K562 (cell line): ENCODE measurements around the gene NIPAL1. TPM values are rescaled to one million over a fixed set of nuclear protein-coding genes. Genes with fewer than 3 reads are reported as not detected.

Experiments used
- ATAC-seq: fragments of 200-7000 bp; cut with Tn5 transposase; 3 replicates; pipeline ENCODE4 v1.9.1; 2020; ENCODE audit warnings: moderate library complexity
- BruUV-seq: library from RNA; stranded (reverse); fragments of 400-500 nt; replicated peaks from 2 replicates; lab custom pipeline; 2021; lab: Mats Ljungman, UMichigan
- CTCF ChIA-PET: fragments of 300-600 bp; formaldehyde crosslinking; extraction: SDS; loops from one replicate; lab custom pipeline; 2021; ENCODE audit warnings: low intra/inter-chr PET ratio; lab: Yijun Ruan, JAX
- POLR2A ChIA-PET: fragments of 300-600, 350-650 bp; sonication (Branson Sonifier 250); formaldehyde crosslinking; extraction: SDS; loops from one replicate; lab custom pipeline; 2021; ENCODE audit warnings: antibody characterized with exemption, inconsistent platforms; lab: Yijun Ruan, JAX
- DNase-seq, 4 experiments: peaks; one replicate each; pipeline versions ENCODE4 v3.0.0 to v3.0.0-alpha.2; 2011 to 2018; ENCODE audit warnings: low spot score in 3 of 4, mixed read lengths in 3 of 4; ENCODE audit errors: extremely low read depth in 1 of 4
- FAIRE-seq: peaks from 2 replicates; lab custom pipeline; 2011; peaks lifted over from hg19 to GRCh38; lab: Jason Lieb, UNC
- H2AFZ ChIP-seq: 2 replicates; pipeline ENCODE4 v1.6.0; 2011; ENCODE audit warnings: low read depth, low read length, control low read depth, inconsistent platforms
- H3K27ac ChIP-seq: fragments of 200-600 bp; 3 replicates; pipeline ENCODE4 v1.8.0; 2011; ENCODE audit warnings: low read depth, mild to moderate bottlenecking, control low read depth, inconsistent platforms, low read length, moderate library complexity, mixed read lengths; ENCODE audit errors: extremely low read depth
- H3K27me3 ChIP-seq, 2 experiments: fragments of 300-600 bp in 1 of 2; 2 replicates in 1 of 2; 3 replicates in 1 of 2; pipeline versions ENCODE4 v1.6.0 to v1.8.0; 2011; ENCODE audit warnings: inconsistent platforms in 2 of 2, low read length in 2 of 2, mild to moderate bottlenecking in 1 of 2, mixed read lengths in 1 of 2, moderate library complexity in 1 of 2; ENCODE audit not compliant: control insufficient read depth in 2 of 2, insufficient read depth in 2 of 2
- H3K36me3 ChIP-seq: fragments of 300-600 bp; 3 replicates; pipeline ENCODE4 v1.8.0; 2011; ENCODE audit warnings: mild to moderate bottlenecking, low read length, inconsistent platforms; ENCODE audit not compliant: control insufficient read depth, insufficient read depth
- H3K4me1 ChIP-seq, 2 experiments: fragments of 200-600 bp in 1 of 2; replicated peaks in 1 of 2; 2 replicates in 1 of 2; 3 replicates in 1 of 2; pipeline versions ENCODE4 v1.5.1 to v1.8.0; 2011; ENCODE audit warnings: inconsistent platforms in 2 of 2, low read length in 2 of 2, mild to moderate bottlenecking in 1 of 2, mixed read lengths in 1 of 2, moderate library complexity in 1 of 2; ENCODE audit not compliant: control insufficient read depth in 2 of 2, insufficient read depth in 2 of 2
- H3K4me2 ChIP-seq: 2 replicates; pipeline ENCODE4 v1.6.1; 2011; ENCODE audit warnings: low read length, control low read depth, inconsistent platforms, mixed read lengths; ENCODE audit not compliant: insufficient read depth
- H3K4me3 ChIP-seq: fragments of 200-600 bp; sonication (generic), shearing (Covaris generic); 2 replicates; pipeline ENCODE4 v1.5.1; 2016; ENCODE audit warnings: control low read depth, inconsistent platforms
- H3K79me2 ChIP-seq: fragments of 200-600 bp; 3 replicates; pipeline ENCODE4 v1.8.0; 2011; ENCODE audit warnings: low read length, inconsistent platforms; ENCODE audit not compliant: control insufficient read depth, insufficient read depth
- H3K9ac ChIP-seq, 2 experiments: 2 replicates each; pipeline versions ENCODE4 v1.6.0 to v1.6.1; 2011; ENCODE audit warnings: low read depth in 2 of 2, low read length in 2 of 2, control low read depth in 1 of 2, inconsistent platforms in 1 of 2, mild to moderate bottlenecking in 1 of 2, mixed read lengths in 1 of 2; ENCODE audit not compliant: insufficient read depth in 1 of 2
- H3K9me1 ChIP-seq: one replicate; pipeline ENCODE4 v1.6.0; 2011; ENCODE audit warnings: inconsistent platforms, mild to moderate bottlenecking, low read length, moderate library complexity; ENCODE audit not compliant: control insufficient read depth, insufficient read depth
- H3K9me3 ChIP-seq: replicated peaks from 2 replicates; pipeline ENCODE4 v1.5.1; 2011; ENCODE audit warnings: low read depth, low read length, inconsistent platforms; ENCODE audit not compliant: control insufficient read depth, insufficient read depth
- H4K20me1 ChIP-seq: replicated peaks from 2 replicates; pipeline ENCODE4 v1.6.1; 2011; ENCODE audit warnings: low read length, inconsistent platforms, mixed read lengths; ENCODE audit not compliant: control insufficient read depth, insufficient read depth
- E4F1 ChIP-seq: fragments of 250-450 bp; sonication (Bioruptor Pico); IDR thresholded peaks from 2 replicates; pipeline ENCODE4 v1.5.0; 2021; ENCODE audit warnings: mild to moderate bottlenecking, borderline replicate concordance
- ELF1 ChIP-seq: fragments of 200-800 bp; sonication (Bioruptor generic); IDR thresholded peaks from 2 replicates; pipeline ENCODE4 v1.6.1; 2016; ENCODE audit warnings: missing genetic modification characterization, missing compliant biosample characterization
- FOXJ3 ChIP-seq: sonication (generic); formaldehyde crosslinking; IDR thresholded peaks from 2 replicates; pipeline ENCODE4 v1.4.0; 2020; ENCODE audit warnings: mild to moderate bottlenecking, missing genetic modification reagents
- GTF2A2 ChIP-seq: IDR thresholded peaks from 2 replicates; pipeline ENCODE4 v1.6.1; 2016; ENCODE audit warnings: mild to moderate bottlenecking, missing genetic modification characterization, missing compliant biosample characterization
- HMBOX1 ChIP-seq: sonication (generic); IDR thresholded peaks from 2 replicates; pipeline ENCODE4 v1.6.1; 2016
- LEF1 ChIP-seq: fragments of 450-650 bp; IDR thresholded peaks from 2 replicates; pipeline ENCODE4 v1.6.1; 2016; ENCODE audit warnings: mild to moderate bottlenecking
- NCOA1 ChIP-seq: fragments of 450-650 bp; IDR thresholded peaks from 2 replicates; pipeline ENCODE4 v1.6.1; 2016; ENCODE audit warnings: low read depth
- POU5F1 ChIP-seq: fragments of 150-350 bp; IDR thresholded peaks from 2 replicates; pipeline ENCODE4 v1.6.1; 2014; ENCODE audit warnings: borderline replicate concordance, low read length, low read depth, mild to moderate bottlenecking; ENCODE audit not compliant: partially characterized antibody
- SIN3B ChIP-seq: fragments of 450-650 bp; IDR thresholded peaks from 2 replicates; pipeline ENCODE4 v1.6.1; 2017; ENCODE audit warnings: low read depth, mild to moderate bottlenecking, moderate library complexity
- SPI1 ChIP-seq: IDR thresholded peaks from 2 replicates; pipeline ENCODE4 v1.6.1; 2011; ENCODE audit warnings: low read depth, low read length, control low read depth, borderline replicate concordance
- TSC22D4 ChIP-seq: fragments of 450-650 bp; IDR thresholded peaks from 2 replicates; pipeline ENCODE4 v1.6.1; 2016; ENCODE audit warnings: missing genetic modification characterization, missing biosample characterization, control low read depth
- ZNF79 ChIP-seq: fragments of 250-450 bp; sonication (Bioruptor Pico); IDR thresholded peaks from 2 replicates; pipeline ENCODE4 v1.4.0; 2020; ENCODE audit warnings: low read depth, mild to moderate bottlenecking, moderate library complexity
- WGBS: fragments of 100-300 bp; shearing (Covaris generic); methylation state at CpG from one replicate; pipeline ENCODE4 v1.1.6; 2016; ENCODE audit warnings: low coverage, mixed read lengths; ENCODE audit not compliant: insufficient coverage; ENCODE audit errors: missing lambda C conversion rate; 5-methylcytosine and 5-hydroxymethylcytosine counted together
- in situ Hi-C: fragments of 300-500 bp; cut with MboI; formaldehyde crosslinking; loops from 4 replicates; pipeline ENCODE4 v1.15.0; 2018; ENCODE audit warnings: inconsistent platforms, mixed read lengths
- intact Hi-C: fragments of 100-400 bp; cut with micrococcal nuclease; formaldehyde crosslinking; loops from 2 replicates; pipeline ENCODE4 v1.14.2; 2022
- polyA plus RNA-seq, 8 experiments: library from polyadenylated mRNA; depleted of rRNA in 4 of 8; stranded (reverse) in 5 of 8; unstranded in 3 of 8; fragments of >200 nt; fragmentation: Nextera tagmentation in 2 of 8; fragmentation: Illumina TruSeq in 1 of 8; extraction: Ambion mirVana in 2 of 8; extraction: Trizol in 1 of 8; gene quantifications; 2 replicates each; pipeline versions ENCODE4 v1.2.1 to v1.2.3, GENCODE V29; 2011 to 2014; ENCODE audit warnings: inconsistent platforms in 1 of 8, missing spikeins in 1 of 8
- total RNA-seq, 7 experiments: library from RNA; depleted of rRNA in 6 of 7; stranded (reverse); fragments of >200 nt in 6 of 7; fragmentation: Illumina TruSeq in 2 of 7; extraction: Trizol in 2 of 7; gene quantifications; 2 replicates each; pipeline versions ENCODE4 v1.2.1 to v1.2.3, GENCODE V29; 2011 to 2021; ENCODE audit warnings: low replicate concordance in 1 of 7

Gene NIPAL1
- total and polyA plus RNA-seq, 9 of the 15 experiments (the other 6 are each of a cell fraction or from before 2014, with no cell fraction given): 0.03 to 0.43 (median 0.25) TPM

GRCh38 chr4:48047421-48047844, 30.9 kb downstream of the NIPAL1 start:
- TF ChIP-seq LEF1 (no peak), ELF1 (tag) (0 out of 2 replicates have a peak, but pooled peaks have one; percentile 31), SIN3B (no peak), SPI1 (peak; percentile 84)
- no peaks in the 10 kb centered on the region for H3K9me1 ChIP-seq
- DNase-seq: no peak
- in situ Hi-C loops: no loop called here
- no peak overlapping the region for H3K4me3 ChIP-seq
- H3K4me2 ChIP-seq: no peak overlapping the region
- intact Hi-C loops: no loop called here
- H3K79me2 ChIP-seq: no peaks in the 10 kb centered on the region
- H3K4me1 ChIP-seq: no peaks in the 10 kb centered on the region
- H3K36me3 ChIP-seq: no peaks in the 10 kb centered on the region
- H2AFZ ChIP-seq: 0 out of 2 replicates have a peak overlapping the region, but pooled peaks have one; percentile 44
- WGBS: 2% methylated on average over 3 of the region's 3 CpGs
- H3K27me3 ChIP-seq: peaks cover 14 to 16% of the 10 kb centered on the region in 2 experiments
- peak; percentile 58; the same call in 2 of the 3 replicates for ATAC-seq
- no peak overlapping the region for H3K9ac ChIP-seq
- ChIA-PET POLR2A (interaction anchor here (0.8 to 1.4 kb wide), 3 partner anchors 9 to 29 kb away, joined by 3 read pairs; no protein-coding TSS in a partner anchor), CTCF (no interaction called here)
- H4K20me1 ChIP-seq: no peaks in the 10 kb centered on the region
- H3K9me3 ChIP-seq: no peaks in the 10 kb centered on the region
- no TSS peak for BruUV-seq
- H3K27ac ChIP-seq: no peak overlapping the region
- FAIRE-seq: no peak

- H2AFZ ChIP-seq: no peak overlapping the region
- H3K4me3 ChIP-seq: no peak overlapping the region
- FAIRE-seq (no peak), ATAC-seq (no peak), DNase-seq (no peak)
- no peaks in the 10 kb centered on the region for H3K36me3 ChIP-seq
- H3K4me1 ChIP-seq: no peaks in the 10 kb centered on the region
- CTCF ChIA-PET: no interaction called here
- no peaks in the 10 kb centered on the region for H3K9me3 ChIP-seq
- H3K79me2 ChIP-seq: no peaks in the 10 kb centered on the region
- no peaks in the 10 kb centered on the region for H4K20me1 ChIP-seq
- intact Hi-C loops: no loop called here
- H3K27ac ChIP-seq: no peak overlapping the region
- in situ Hi-C loops: no loop called here
- no peak overlapping the region for H3K9ac ChIP-seq
- peaks cover 14 to 15% of the 10 kb centered on the region in 2 experiments for H3K27me3 ChIP-seq
- no peaks in the 10 kb centered on the region for H3K9me1 ChIP-seq
- no TSS peak for BruUV-seq
- 0% methylated on average over 1 of the region's 1 CpG for WGBS
- H3K4me2 ChIP-seq: no peak overlapping the region
- POLR2A ChIA-PET: interaction anchor here (1.4 kb wide), 1 partner anchor 29 kb away, joined by 3 read pairs; no protein-coding TSS in a partner anchor
- TF ChIP-seq POU5F1: no peak
- TF ChIP-seq E4F1 (CRISPR knock-in tag): no peak
- no peak for TF ChIP-seq FOXJ3 (CRISPR knock-in tag)
- TF ChIP-seq HMBOX1: no peak
- TF ChIP-seq GTF2A2 (tag): no peak
- TF ChIP-seq NCOA1: no peak
- TF ChIP-seq ZNF79 (CRISPR knock-in tag): no peak
- no peak for TF ChIP-seq TSC22D4 (tag)
Measured at GRCh38 chr4:48047896-48048295, 31.3 kb downstream of the NIPAL1 start.
